Measurements from ENCODE around the gene VANGL2. TPM values are rescaled to one million over a fixed set of nuclear protein-coding genes. Genes with fewer than 3 reads are reported as not detected.

The VANGL2 gene
- total and polyA plus RNA-seq, 2 of the 4 experiments (the other 2 are of a cell fraction) = 0.36 to 3.6 TPM

DNA sequence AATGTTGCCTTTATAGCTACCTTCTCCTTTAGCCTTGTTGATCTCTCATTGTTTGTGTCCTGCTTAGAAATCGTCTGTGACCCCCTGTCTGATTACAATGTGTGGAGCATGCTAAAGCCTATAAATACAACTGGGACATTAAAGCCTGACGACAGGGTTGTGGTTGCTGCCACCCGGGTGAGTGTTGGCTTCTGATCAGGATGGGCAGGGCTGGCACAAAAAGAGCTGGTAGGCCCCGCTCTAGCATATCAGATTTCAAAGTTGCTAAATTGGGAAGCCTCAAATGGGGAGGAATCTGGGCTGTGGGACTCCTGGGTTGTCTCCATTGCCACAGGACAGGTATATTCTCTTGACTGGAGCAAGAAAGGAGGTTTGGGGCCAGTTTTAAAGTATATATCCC, 48.7 kb upstream of the VANGL2 start:
- no peak overlapping the region for H3K14ac ChIP-seq (replicated peaks; ENCODE audit: low read depth, low read length)
- no peak overlapping the region for H2BK5ac ChIP-seq (ENCODE audit: low read depth, low read length, poor library complexity, severe bottlenecking)
- H3K4me3 ChIP-seq (ENCODE audit: insufficient read depth, low read depth, low read length) = no peak overlapping the region
- H4K91ac ChIP-seq (ENCODE audit: insufficient read depth, low read depth, low read length) = no peak overlapping the region
- H2AK5ac ChIP-seq (ENCODE audit: low read depth, low read length) = no peak overlapping the region
- no CpG with 5 or more reads among the region's 4 CpGs for WGBS, 2 experiments (ENCODE audit: extremely low coverage in 2 of 2, insufficient read length in 1 of 2)
- no peaks in the 10 kb centered on the region for H3K9me3 ChIP-seq (ENCODE audit: control insufficient read depth, insufficient read depth, low read length)
- dilution Hi-C loops (cut with HindIII; ENCODE audit: low sequenced_read_pairs, unreplicated experiment) = no loop called here
- no peak overlapping the region for H3K56ac ChIP-seq (ENCODE audit: extremely low read depth, insufficient read depth, low read length)
- H4K8ac ChIP-seq (ENCODE audit: low read depth in 2 of 2, low read length in 2 of 2) = no peak overlapping the region
- no peak overlapping the region for H2BK15ac ChIP-seq (ENCODE audit: low read depth, low read length)
- no peak overlapping the region for H3K23ac ChIP-seq (ENCODE audit: low read depth, low read length)
- no peak overlapping the region for H2BK120ac ChIP-seq (ENCODE audit: low read depth, low read length)
- no peak overlapping the region for H3K9ac ChIP-seq (ENCODE audit: low read depth, low read length)
- TF ChIP-seq RFX5 (IDR thresholded peaks at IDR 0.05; ENCODE audit: low read depth, low read length) (no peak), MXI1 (IDR thresholded peaks at IDR 0.05; ENCODE audit: borderline replicate concordance, low read depth, low read length) (no peak), BHLHE40 (IDR thresholded peaks at IDR 0.05; ENCODE audit: low read depth, low read length) (no peak), MAFK (IDR thresholded peaks at IDR 0.05; ENCODE audit: low read depth, low read length) (no peak), USF2 (IDR thresholded peaks at IDR 0.05; ENCODE audit: low read depth, low read length) (no peak), NFE2L2 (IDR thresholded peaks at IDR 0.05; ENCODE audit: low read depth, low read length) (no peak), CHD1 (IDR thresholded peaks at IDR 0.05; ENCODE audit: low read depth, low read length) (no peak)
- DNase-seq (no peak), ATAC-seq (ENCODE audit: low read depth) (no peak)
- no peaks in the 10 kb centered on the region for H3K9me1 ChIP-seq (ENCODE audit: insufficient read depth, low read length)
- no TSS peak for BruUV-seq (replicated peaks)
- no peak overlapping the region for H4K5ac ChIP-seq (ENCODE audit: low read depth, low read length)
- H3K79me1 ChIP-seq (ENCODE audit: low read depth in 1 of 2, low read length in 2 of 2) = peaks cover 4 to 15% of the 10 kb centered on the region in 2 experiments; a peak in 2 of 4 replicates
- in situ Hi-C loops (cut with MboI; ENCODE audit: low sequenced_read_pairs) = loop anchor here (10.0 kb wide), 1 partner anchor 257 kb away; the partner anchor contains the start of gene IGSF8
- no peaks in the 10 kb centered on the region for H3K4me1 ChIP-seq (ENCODE audit: control insufficient read depth, insufficient read depth, low read length)
- ChIA-PET CTCF (no interaction called here), POLR2A (ENCODE audit: unreplicated experiment) (no interaction called here)
- no peak overlapping the region for H3K27ac ChIP-seq (ENCODE audit: insufficient read depth, low read length)
- no peaks in the 10 kb centered on the region for H4K20me1 ChIP-seq (ENCODE audit: insufficient read depth, low read length)
- H3K4ac ChIP-seq (ENCODE audit: low read depth, low read length) = no peak overlapping the region
- no peak overlapping the region for H3K4me2 ChIP-seq (ENCODE audit: low read depth, low read length)
- H3K36me3 ChIP-seq (ENCODE audit: control insufficient read depth, insufficient read depth, low read length) = peaks cover 63% of the 10 kb centered on the region
- H2AFZ ChIP-seq (replicated peaks; ENCODE audit: low read length, poor library complexity) = no peak overlapping the region
- H2BK20ac ChIP-seq (ENCODE audit: low read depth, low read length) = no peak overlapping the region
- H3K27me3 ChIP-seq (ENCODE audit: control insufficient read depth, insufficient read depth, low read length) = no peaks in the 10 kb centered on the region
- no peak overlapping the region for H3K18ac ChIP-seq (ENCODE audit: low read depth, low read length)
- H2AK9ac ChIP-seq (replicated peaks; ENCODE audit: low read depth, low read length, poor library complexity) = no peak overlapping the region
- intact Hi-C loops (cut with micrococcal nuclease) = no loop called here

All from IMR-90 (cell line).